MV-4-11 (cell line): Measurements from ENCODE around the gene CFAP410.
A peak's percentile ranks its signal among the peaks of the same experiment; 100 is the strongest.
"Not testable (repeated sequence)": the region's sequence is repeated elsewhere in the genome, so short reads cannot be mapped to it uniquely, and the experiment has no call there.

Experiments
- DNase-seq: peaks from one replicate; lab custom pipeline; 2025; lab: John Stamatoyannopoulos, UW

Gene CFAP410

GRCh38 chr21:44350773-44351481 is 11.7 kb upstream of the CFAP410 start:
- DNase-seq = no peak

GRCh38 chr21:44349847-44350772 is 10.9 kb upstream of the CFAP410 start:
- DNase-seq = no peak

DNA sequence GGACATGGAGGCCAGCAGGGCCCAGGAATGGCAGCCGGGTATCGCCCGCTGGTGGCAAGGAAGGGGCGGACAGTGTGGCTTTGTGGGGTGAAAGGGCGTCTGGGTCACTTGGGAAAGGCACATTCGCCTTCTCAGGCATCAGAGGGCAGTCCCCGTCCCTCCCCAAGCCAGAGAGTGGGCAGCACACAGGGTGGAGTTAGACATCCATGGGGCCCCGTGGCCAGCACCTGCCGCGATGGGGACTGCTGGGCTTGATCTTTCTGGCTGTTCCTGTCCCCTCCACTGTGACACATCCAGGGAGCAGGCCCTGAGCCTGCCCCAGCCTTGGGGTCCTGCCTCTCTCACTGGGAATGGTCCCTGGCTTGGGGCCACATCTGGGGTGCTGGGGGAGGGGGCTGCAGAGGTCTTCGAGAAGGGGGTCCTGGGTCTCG is 10.2 kb upstream of the CFAP410 start:
- DNase-seq = no peak

GRCh38 chr21:44348861-44349260 is 9.7 kb upstream of the CFAP410 start:
- DNase-seq = no peak

GRCh38 chr21:44347911-44348451 is 8.8 kb upstream of the CFAP410 start:
- DNase-seq = no peak

GRCh38 chr21:44345495-44345894 is 6.3 kb upstream of the CFAP410 start:
- no peak for DNase-seq

GRCh38 chr21:44344541-44345183 is 5.5 kb upstream of the CFAP410 start:
- no peak for DNase-seq

GRCh38 chr21:44342981-44343380 is 3.8 kb upstream of the CFAP410 start:
- DNase-seq = not testable (repeated sequence)

GRCh38 chr21:44341726-44342458 is 2.7 kb upstream of the CFAP410 start:
- DNase-seq = not testable (repeated sequence)

GRCh38 chr21:44337941-44338895 is 972 bp downstream of the CFAP410 start:
- peak; percentile 25 for DNase-seq

DNA sequence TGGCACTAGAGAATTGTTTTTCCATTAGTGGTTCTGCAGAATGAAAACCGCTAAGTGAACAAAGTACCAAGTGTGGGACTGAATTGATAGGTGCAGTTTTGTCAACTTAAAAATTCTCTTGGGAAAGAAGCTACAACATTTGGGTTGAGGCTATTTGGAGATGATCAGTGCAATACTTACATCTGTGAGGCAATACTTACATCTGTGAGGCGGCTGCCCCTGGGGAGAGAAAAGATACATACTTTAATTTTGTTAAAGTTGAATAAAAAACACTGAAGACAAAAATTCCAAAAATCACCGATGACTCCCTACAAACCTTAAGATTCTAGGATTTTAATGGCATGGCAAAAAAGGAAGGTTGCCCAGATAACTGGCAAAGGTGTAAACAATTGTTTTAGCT is 1.7 kb downstream of the CFAP410 start:
- DNase-seq = no peak

DNA sequence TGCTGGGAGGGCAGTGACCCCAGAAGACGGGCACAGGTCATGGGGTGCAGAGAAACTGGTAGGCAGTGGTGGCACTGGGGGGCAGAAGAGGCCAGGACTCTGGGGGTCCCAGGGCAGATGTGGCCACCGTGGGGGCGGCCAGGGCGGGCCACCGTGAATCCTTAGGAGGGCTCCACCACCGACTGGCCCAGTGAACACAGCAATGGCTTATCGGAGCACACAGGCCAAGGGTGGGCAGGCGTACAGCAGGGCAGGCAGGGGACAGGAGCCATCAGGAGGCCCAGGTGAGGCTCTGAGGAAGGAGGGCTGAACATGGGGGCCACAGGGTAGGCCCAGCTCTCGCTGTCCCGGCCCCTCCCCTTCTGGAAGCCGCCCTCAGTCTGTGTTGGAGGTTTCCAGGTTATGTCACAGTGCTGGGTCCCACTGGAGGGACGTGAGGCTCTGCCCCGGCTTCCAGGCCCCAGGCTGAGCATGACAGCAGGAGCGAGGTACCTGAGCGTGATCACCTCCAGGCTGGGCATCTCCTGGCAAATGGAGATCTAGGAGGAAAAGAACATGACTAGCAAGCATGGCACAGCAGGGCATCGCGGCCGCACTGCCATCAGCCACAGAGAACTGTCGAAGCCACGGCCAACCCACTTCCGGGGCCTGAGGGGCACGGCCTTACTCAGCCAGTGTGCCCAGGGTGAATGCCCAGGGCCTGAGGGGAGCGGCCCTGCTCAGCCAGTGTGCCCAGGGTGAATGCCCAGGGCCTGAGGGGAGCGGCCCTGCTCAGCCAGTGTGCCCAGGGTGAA is 3.7 kb downstream of the CFAP410 start:
- no peak for DNase-seq

- DNase-seq = no peak
Observed at GRCh38 chr21:44334329-44335030, 4.7 kb downstream of the CFAP410 start.

DNA sequence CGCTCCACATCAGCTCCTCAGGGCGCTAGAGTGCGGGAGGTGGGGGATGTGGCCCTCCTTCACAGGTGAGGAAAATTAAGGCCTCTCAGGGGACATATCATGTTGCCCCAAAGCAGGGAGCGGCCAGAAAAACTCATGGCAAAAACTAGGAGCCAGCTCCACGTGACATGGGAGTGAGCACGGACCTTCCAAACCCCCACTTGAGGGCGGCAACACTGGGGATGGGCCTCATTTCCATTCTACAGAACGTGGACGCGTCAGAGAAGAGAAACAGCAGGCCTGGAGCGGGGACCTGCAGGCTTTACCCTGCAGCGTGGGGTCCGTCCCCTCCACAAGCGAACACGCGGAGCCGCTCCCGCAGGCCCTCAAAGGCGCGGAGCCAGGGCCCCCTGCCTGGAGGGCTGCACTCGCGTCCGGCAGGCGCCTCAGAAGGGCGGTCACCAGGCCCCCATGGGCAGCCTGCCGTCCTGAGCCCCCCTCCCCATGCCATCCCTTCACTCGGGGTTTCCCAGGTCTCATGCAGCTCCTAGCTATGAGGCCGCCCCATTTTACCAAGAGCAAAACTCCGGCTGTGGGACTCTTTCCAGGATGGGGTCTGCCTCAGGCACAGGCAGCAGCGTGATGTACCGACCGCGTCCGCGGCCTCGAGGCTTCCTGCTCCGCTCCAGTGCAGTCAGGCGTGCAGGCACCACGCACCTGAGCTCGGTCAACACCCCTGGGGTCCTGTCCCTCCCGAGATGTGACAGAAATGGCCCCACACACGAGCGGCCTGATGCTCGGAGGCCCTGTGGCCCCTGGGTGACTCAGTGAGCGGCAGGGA is 5.5 kb downstream of the CFAP410 start:
- no peak for DNase-seq

DNA sequence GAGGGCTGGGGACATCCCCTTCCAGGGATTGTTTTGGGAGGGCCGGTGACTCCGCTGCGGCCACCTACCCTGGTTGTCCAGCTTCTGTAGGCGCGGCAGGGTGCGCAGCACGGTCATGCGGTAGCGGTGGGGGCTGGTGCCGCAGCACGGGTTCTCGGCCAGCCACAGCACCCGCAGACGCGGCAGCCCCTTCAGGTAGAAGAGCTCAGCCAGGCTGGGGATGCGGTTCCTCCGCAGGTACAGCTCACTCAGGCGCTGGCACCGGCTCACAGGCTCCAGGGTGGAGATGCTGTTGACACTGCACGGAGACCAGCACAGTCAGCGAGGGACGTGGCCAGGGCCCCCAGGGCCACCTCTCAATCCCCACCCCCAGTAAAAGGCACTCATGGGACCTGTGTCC is 6.2 kb downstream of the CFAP410 start:
- no peak for DNase-seq

- DNase-seq = no peak
Observed at GRCh38 chr21:44332383-44332782, 6.8 kb downstream of the CFAP410 start.

- no peak for DNase-seq
Observed at GRCh38 chr21:44331650-44332307, 7.4 kb downstream of the CFAP410 start.

- DNase-seq = no peak
Observed at GRCh38 chr21:44331209-44331608, 8.0 kb downstream of the CFAP410 start.
